Adrenal gland (tissue), 5 donors: ENCODE measurements around the gene RPL29.

Experiments
- POLR2A ChIP-seq, 2 donors: fragments of 450-650 bp; IDR thresholded peaks; one replicate each; pipeline ENCODE4 v1.6.1; 2017; ENCODE audit warnings: antibody characterized with exemption in 2 of 2, mild to moderate bottlenecking in 2 of 2, moderate library complexity in 1 of 2
- TF ChIP-seq, protein P1 (sequence below), 6 experiments: fragments of 450-650 bp in 4 of 6; fragments of 200-600 bp in 2 of 6; sonication (generic) in 1 of 6; IDR thresholded peaks; 1 replicate in 5 of 6; 2 replicates in 1 of 6; pipeline versions ENCODE4 v1.5.1 to v1.8.0; 2016 to 2021; ENCODE audit warnings: antibody characterized with exemption in 6 of 6, mild to moderate bottlenecking in 2 of 6, moderate library complexity in 1 of 6
- donor health status: DM: no; HTN: no; CAD: no.

- TF ChIP-seq, protein P1, sequence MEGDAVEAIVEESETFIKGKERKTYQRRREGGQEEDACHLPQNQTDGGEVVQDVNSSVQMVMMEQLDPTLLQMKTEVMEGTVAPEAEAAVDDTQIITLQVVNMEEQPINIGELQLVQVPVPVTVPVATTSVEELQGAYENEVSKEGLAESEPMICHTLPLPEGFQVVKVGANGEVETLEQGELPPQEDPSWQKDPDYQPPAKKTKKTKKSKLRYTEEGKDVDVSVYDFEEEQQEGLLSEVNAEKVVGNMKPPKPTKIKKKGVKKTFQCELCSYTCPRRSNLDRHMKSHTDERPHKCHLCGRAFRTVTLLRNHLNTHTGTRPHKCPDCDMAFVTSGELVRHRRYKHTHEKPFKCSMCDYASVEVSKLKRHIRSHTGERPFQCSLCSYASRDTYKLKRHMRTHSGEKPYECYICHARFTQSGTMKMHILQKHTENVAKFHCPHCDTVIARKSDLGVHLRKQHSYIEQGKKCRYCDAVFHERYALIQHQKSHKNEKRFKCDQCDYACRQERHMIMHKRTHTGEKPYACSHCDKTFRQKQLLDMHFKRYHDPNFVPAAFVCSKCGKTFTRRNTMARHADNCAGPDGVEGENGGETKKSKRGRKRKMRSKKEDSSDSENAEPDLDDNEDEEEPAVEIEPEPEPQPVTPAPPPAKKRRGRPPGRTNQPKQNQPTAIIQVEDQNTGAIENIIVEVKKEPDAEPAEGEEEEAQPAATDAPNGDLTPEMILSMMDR (IDR thresholded peaks at IDR 0.05) = no peak
- no peak for TF ChIP-seq POLR2A (IDR thresholded peaks at IDR 0.05)
These were observed 12.0 kb downstream of the RPL29 start for GRCh38 chr3:51983578-51984268.
